D721Med (cell line): ENCODE measurements around the gene BIK.

Experiments
- DNase-seq: peaks from one replicate; pipeline ENCODE4 v3.0.0; 2011; ENCODE audit warnings: low spot score; ENCODE audit not compliant: insufficient read length
- FAIRE-seq: peaks from 2 replicates; lab custom pipeline; 2011; peaks lifted over from hg19 to GRCh38; lab: Jason Lieb, UNC
- CTCF ChIP-seq: IDR thresholded peaks from 2 replicates; pipeline ENCODE4 v1.5.1; 2012; ENCODE audit warnings: mild to moderate bottlenecking, control low read depth; ENCODE audit not compliant: insufficient read depth; ENCODE audit errors: missing control alignments

Gene BIK

GRCh38 chr22:43156413-43156812 is 45.9 kb downstream of the BIK start:
- TF ChIP-seq CTCF, result no peak
- FAIRE-seq (no peak), DNase-seq (no peak)

- no peak for TF ChIP-seq CTCF
- DNase-seq, result no peak
- no peak for FAIRE-seq
Measured at GRCh38 chr22:43157874-43158546, 47.5 kb downstream of the BIK start.

- no peak for TF ChIP-seq CTCF
- DNase-seq, result no peak
- no peak for FAIRE-seq
Measured at GRCh38 chr22:43158778-43159483, 48.4 kb downstream of the BIK start.

- peak; percentile 12 for TF ChIP-seq CTCF
- no peak for DNase-seq
- no peak for FAIRE-seq
Measured at GRCh38 chr22:43159484-43160178, 49.1 kb downstream of the BIK start.

- TF ChIP-seq CTCF, result no peak
- FAIRE-seq, result no peak
- no peak for DNase-seq
Measured at GRCh38 chr22:43160497-43161126, 50.1 kb downstream of the BIK start.

- no peak for TF ChIP-seq CTCF
- no peak for FAIRE-seq
- no peak for DNase-seq
Measured at GRCh38 chr22:43162412-43163150, 52.0 kb downstream of the BIK start.
